Hematopoietic multipotent progenitor cell (in vitro differentiated cells): ENCODE measurements around the gene CDKN2AIPNL. TPM values are rescaled to one million over a fixed set of nuclear protein-coding genes. Genes with fewer than 3 reads are reported as not detected.
"Not testable (repeated sequence)": the region's sequence is repeated elsewhere in the genome, so short reads cannot be mapped to it uniquely, and the experiment has no call there.

Experiments
- DNase-seq, 3 donors: peaks; one replicate each; pipeline ENCODE4 v3.0.0-alpha.2; 2011 to 2015; ENCODE audit warnings: low read depth in 2 of 3, low spot score in 2 of 3
- total RNA-seq: library from RNA; depleted of rRNA; stranded (reverse); fragments of >200 nt; gene quantifications from one replicate; pipeline ENCODE4 v1.2.3, GENCODE V29; 2012

CDKN2AIPNL gene
- total RNA-seq, 1 donor, result 17.8 TPM

DNA sequence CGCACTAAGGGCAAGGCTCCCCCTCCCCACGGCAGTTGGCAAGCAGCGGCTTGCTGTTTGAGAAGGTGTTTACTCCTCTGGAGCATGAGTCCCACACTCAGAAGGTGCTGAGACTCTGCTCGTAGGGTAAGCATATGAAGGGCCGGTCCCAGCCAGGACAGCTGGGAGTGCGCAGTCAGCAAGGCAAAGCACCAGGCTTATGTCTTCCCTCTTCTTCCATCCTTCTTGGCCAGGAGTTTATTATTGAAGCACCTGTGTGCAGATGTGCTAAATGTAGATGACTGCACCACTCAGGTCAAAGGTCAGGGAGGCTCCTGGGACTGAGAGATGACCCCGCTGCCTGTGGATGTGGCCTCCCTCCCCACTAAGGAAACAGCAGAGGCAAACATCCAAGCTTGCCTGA, 27.0 kb upstream of the CDKN2AIPNL start:
- DNase-seq, result no peak

DNA sequence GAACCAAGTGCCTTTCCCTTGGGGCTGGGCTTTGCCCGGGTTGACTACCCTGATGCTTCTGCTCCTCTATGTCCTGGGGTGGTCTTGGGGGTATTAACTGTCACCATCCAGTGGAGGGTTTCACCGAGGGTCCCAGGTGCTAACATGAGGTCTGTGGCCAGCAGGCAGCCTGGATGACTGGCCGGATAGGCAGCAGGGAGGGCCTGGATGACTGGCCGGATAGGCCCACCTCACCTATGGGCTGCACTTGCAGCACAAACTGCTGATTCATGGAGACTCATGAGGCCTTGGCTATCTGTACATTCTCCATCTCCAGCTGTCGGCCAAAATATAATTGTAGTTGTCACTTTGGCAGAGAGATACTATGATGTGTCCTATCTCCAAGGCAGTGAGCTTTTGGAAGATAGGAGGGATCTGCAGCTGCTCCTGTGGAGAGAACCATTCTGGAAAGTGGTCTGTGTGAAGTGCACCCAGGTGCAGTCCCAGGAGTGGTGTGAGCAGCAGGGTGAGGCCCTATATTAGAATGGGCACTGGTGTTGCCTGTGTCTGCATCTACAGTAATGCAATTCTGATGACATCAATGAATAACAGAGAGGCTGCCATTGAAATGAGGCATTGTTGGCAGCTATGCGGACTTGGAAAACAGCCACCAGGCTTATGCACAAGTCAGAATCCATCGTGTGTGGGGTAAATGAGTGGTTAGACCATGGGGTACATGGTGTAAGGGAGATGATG, 26.3 kb upstream of the CDKN2AIPNL start:
- DNase-seq, result no peak

DNA sequence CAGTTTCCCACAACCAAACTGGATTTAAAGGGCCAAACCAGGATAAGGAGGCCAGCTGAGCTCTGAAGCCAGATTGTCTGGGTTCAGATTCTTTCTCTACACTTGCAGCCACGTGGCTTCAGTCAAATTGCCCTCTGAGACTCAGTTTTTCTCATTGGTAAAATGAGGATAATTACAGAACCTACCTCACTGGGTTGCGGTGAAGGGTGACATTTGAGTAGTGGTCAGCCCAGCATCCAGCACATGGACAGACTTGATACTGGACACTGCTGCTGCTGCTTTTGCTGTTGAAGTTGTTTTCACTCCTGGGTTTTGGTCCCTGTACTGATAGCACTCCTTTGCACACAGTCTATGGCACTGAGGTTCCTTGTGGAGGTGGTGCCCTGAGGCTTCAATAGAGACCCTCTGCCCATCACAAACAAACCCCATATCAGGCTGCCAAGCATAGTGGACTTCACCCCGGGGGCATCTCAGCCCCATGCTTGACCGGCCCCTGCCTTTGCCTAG, 25.7 kb upstream of the CDKN2AIPNL start:
- no peak for DNase-seq

DNA sequence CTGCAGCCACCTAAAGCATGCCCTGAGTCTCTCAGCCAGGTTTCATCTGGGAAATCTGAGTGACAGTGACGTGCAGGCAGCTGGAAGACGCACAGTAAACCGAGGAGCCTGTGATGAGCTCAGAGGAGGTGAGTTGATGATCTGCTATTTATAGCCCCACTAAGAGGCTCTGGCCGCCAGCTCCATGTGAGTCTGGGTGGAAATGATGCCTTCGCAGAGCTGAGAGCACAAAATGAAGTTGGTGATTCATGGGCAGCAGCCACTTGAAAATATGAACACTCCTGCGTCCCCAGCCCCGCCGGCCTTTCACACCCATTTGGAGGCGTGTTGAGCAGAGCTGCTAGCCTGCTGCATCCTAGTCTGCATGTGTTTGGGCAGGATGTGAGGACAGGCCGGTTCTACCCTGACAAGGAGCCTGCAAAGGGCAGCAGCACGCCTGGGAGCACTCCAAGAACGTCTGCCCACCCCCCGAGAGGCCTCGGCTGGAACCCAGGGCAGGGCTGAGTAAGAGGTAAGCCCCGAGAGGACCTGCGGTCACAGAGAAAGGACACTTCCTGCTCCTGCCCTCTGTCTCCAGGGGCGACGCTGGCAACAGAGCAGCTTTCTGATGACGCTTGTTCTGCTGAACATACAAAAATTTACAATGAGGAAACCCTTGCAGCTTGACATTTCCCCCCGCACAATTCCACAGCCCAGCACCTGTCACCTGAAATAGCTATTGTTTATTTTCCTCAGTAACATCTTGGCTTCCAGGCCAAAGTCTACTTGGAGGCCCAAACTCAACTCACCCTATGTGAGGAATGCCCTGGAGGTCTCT, 25.1 kb upstream of the CDKN2AIPNL start:
- DNase-seq, result peak in 2 of 3 donors; percentile 91 to 94

DNA sequence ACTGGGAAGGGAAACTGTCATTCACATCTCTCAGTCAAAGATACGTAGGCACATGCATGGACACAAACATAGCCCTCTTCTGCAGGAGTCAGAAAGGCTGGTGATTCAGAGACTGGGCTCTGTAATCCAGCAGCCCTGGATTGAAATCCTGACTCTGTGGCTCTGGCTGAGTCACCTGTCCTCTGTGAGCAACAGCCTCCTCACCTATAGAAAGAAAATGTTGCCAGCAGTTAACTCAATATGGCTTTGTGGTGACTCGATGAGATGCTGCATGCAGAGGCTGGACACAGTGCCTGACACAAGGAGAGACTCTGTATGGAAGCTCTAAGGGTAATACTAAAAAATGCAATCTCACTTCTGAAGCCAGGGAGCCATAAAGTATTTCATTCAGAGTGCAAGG, 23.9 kb upstream of the CDKN2AIPNL start:
- no peak for DNase-seq

DNA sequence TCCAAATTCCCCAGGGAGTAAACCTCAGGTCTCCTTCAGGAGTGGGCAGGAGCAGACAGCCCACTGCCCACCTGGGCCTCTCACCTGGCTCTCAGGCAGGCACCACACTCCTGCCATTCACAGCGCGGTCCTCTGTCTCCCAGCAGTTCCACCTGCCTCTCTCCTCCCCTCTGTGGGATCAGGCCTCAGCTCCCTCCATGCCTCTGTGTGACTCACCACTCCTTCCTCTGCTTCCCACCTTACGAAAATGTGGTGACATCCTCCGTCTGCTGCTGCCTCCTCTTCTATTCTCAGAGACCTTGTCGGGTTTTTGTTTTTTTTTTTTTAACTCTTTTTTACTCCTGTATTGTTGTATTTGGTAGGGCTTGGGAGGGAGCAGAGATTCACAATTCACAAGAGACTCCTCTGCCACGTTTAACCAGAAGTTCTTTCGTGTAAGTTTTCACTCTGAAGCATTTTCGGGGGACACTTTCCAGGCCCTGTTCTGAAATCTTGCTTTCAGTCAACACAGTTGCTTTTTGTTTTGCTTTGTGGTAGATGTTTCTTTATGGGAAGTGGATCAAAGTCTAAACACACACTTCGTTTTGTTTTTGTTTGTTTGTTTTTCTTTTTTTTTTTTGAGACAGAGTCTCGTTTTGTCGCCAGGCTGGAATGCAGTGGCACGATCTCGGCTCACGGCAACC, 21.1 kb upstream of the CDKN2AIPNL start:
- no peak for DNase-seq

DNA sequence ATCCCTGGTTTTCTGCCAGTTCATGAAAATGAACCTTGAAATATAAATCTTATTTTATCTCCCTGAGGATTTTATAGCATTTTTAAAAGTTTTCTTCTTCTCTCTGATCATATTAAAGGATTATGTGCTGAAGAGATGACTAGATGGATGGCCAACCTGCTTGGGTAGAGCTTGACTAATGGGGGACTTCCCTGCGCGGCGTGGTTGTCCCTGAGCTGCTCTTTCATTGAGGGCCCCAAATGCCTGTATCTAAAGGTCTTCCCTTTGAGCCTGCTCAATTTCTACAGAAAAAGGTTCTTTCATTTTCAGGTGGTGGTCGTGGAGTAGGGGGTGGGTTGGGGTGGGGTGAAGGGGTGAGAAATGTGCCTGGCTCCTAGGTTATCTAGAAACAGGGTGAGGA, 20.5 kb upstream of the CDKN2AIPNL start:
- no peak for DNase-seq

DNA sequence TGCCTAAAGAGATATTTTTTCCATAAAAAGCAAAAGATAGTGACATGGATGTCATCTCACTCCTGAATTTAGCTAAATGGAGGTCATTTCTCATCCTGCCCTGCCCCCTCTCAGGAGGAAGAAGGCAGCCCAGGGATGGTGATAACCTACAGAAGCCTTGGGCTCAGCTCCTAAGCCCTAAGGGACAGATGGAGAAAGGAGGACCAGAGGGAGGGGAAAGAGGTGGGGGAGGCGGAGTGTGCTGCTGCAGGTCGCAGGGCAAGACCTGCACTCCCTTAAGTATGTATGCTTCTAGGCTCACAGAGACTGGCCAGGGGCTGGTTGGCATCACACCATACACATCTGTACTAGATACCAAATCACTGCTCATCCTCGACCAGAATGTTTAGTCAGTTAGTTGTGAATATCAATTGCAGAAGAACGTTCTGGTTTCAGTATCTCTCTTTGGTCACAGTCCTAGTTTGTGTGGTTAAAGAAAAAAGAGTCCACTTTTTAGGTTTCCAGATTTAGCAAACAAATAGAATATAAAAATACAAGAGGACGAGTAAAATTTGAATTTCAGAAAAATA, 18.4 kb upstream of the CDKN2AIPNL start:
- no peak for DNase-seq

DNA sequence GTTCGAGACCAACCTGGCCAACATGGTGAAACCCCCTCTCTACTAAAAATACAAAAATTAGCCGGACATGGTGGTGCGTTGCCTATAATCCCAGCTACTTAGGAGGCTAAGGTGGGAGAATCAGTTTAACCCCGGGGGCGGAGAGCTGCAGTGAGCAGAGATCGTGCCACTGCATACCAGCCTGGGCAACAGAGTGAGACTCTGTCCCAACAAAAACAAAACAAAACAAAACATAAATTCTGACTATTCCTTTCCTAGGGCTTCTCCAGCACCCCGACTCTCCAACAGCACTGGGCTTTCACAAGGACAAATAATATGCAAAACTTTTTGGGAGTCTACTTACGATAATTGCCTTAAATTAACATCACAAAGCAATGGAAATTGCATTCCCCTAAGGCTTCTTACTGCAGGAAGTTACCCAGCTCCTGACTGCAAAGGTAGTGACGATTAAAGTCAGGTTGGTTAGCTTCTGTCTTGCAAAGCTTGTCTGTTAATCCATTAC, 15.9 kb upstream of the CDKN2AIPNL start:
- no peak for DNase-seq

DNA sequence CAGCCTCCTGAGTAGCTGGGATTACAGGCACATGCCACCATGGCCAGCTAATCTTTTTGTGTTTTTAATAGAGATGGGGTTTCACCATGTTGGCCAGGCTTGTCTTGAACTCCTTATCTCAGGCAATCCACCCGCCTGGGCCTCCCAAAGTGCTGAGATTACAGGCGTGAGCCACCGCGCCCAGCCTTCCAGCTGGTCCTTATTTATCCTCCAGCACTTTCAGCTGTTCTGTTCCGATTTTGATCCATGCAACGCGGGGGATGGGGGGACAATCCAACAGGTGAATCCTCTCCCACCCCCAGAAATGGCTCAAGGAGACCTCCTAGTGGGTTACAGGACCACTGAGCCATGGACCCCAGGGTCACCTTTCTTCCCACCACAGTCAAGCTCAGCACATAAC, 14.7 kb upstream of the CDKN2AIPNL start:
- no peak for DNase-seq

DNA sequence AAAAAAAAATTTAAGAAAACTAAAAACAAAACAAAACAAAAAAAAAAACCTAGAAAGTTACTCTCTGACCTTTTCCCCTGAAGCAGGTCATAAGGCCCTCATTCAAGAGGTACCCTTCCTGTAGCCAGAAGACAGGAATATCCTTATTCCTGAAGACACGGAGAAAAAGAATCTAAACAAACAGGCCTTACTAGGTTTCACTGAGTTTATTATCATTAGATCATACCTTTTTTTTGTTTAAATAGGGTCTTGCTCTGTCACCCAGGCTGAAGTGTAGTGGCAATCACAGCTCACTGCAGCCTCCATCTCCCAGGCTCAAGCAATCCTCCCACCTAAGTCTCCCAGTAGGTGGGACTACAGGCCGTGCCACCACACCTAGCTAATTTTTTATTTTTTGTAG, 11.7 kb upstream of the CDKN2AIPNL start:
- DNase-seq, result no peak

DNA sequence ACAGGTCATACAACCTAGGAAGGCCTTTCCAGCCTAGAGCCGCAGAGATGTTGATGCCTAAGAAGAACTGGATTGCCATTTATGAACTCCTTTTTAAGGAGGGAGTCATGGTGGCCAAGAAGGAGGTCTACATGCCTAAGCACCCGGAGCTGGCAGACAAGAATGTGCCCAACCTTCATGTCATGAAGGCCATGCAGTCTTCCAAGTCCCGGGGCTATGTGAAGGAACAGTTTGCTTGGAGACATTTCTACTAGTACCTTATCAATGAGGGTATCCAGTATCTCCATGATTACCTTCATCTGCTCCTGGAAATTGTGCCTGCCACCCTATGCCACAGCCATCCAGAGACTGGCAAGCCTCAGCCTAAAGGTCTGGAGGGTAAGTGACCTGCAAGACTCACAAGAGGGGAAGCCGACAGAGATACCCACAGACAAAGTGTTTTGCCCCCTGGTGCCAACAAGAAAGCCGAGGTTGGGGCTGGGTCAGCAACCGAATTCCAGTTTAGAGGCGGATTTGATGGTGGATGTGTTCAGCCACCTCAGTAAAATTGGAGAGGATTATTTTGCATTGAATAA, 11.2 kb upstream of the CDKN2AIPNL start:
- no peak for DNase-seq

DNA sequence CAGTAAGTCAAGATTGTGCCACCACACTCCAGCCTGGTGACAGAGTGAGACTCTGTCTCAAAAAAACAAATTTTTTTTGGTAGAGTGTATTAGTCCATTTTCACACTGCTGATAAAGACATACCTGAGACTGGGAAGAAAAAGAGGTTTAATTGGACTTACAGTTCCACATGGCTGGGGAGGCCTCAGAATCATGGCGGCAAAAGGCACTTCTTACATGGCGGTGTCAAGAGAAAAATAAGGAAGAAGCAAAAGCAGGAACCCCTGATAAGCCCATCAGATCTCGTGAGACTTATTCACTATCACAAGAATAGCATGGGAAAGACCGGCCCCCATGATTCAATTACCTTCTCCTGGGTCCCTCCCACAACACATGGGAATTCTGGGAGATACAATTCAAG, 9.4 kb upstream of the CDKN2AIPNL start:
- DNase-seq, result not testable (repeated sequence)

DNA sequence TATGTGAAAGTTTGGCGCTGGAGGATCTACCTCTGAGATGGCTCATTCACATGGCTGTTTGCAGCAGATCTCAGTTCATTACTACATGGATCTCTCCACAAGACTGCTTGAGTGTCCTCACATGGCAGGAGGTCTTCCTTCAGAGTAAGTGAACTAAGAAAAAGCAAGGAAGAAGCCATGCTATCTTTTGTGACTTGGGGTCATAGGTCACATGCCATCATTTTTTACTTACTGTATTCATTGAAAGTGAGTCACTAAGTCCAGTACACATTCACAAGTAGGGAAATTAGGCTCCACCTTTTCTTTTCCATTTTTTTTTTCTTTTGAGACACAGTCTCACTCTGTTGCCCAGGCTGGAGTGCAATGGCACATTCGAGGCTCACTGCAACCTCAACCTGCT, 8.7 kb upstream of the CDKN2AIPNL start:
- DNase-seq, result no peak

DNA sequence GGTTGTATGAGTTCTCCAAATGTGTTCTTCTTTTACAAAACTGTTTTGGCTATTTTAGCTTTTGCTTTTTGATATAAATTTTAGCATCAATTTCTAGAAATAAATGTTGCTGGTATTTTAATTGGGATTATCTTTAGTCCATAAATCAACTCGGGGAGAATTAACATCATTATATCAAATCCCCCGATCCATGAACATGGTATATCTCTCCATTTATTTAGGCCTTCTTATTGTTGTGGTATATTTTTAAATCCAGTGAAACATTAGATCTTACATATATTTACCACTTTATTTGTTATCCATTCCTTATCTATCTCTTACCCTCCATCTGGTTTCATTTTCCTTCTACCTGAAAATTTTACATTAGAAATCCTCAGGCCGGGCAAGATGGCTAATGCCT, 7.3 kb upstream of the CDKN2AIPNL start:
- no peak for DNase-seq

DNA sequence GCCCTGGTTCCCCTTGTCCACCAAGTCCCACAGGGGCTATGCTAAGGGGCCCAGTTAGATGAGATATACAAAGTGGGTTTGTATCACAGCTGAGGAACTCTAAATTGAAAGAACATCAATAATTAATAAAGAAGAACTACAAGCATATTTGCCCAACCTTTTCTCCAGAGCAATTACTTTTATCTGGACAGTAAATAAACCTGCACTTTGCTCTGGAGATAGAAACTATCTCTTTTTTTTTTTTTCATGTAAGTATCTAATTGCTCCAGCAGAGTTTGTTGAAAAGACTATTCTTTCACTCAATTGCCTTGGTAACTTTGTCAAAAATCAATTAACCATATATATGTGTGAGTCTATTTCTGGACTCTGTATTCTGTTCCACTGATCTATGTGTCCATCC, 6.0 kb upstream of the CDKN2AIPNL start:
- DNase-seq, result no peak

DNA sequence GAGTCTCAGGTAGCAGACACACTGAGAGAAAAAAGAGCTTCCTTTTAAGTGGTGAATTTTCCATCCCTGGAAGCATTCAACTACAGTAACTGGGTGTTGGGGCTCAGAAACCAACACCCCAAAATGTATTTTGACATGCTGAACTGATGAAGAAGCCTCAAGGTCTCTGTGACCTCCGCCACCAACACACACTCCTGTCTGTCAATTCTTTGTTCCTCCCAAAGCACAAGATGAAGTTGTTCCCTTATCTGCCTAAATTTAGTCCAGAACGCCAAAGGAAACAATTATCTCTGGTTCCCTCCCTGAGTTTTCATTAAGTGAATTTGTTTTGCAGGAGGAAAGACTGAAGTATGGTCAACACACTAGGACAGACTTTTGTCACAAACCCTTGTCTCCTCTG, 1.4 kb upstream of the CDKN2AIPNL start:
- no peak for DNase-seq

DNA sequence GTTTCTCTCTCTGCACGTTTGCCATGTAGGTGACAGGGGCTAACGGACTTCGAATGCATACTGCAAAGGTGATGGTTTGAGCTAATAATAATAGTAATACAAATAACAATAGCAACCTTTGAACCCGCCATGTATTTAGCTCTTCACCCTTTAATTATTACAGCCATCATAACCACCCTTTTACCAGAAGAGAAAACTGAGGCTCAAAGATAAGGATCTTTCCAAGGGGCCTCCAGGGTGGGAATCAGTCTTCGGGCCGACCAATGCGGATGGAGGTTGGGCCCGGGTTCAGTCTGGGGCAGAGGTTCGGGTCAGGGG, 494 bp downstream of the CDKN2AIPNL start:
- no peak for DNase-seq

DNA sequence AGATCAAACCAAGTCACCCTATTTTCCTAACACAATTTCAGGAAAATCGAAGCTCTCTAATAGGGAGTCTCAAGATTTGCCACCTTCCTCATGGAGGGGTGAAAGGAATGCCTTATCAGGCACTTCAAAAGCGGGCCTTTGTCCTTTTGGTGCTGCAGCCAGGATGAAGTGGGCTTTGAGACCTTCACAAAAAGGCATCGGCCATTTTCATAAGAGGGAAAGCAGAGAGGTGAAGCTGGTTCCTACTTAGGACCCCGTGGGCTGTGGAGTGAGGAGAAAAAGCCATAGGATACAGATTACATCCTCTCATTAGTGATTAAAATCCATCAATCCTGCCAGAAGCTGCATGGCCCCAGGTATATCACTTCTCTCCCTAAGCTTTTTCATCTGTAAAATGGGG, 859 bp downstream of the CDKN2AIPNL start:
- DNase-seq, result no peak

DNA sequence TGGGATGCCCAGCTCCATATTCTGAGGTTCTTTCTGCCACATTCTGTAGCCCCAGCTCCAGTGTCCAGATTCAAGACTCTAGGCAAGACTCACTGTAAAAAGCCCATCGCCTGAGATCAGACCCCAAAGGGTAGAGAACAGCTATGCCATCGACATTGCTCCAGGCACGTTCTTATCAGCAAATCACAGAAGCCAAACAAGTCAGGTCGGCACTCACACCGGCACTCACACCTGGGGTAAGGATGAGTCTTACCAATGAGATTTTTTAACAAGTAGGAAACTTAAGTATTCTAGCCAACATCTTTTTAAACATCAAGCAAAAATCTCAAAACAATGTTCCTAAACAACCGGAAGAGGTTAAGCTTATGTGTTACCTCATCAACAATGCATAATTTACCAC, 2.4 kb downstream of the CDKN2AIPNL start:
- no peak for DNase-seq

DNA sequence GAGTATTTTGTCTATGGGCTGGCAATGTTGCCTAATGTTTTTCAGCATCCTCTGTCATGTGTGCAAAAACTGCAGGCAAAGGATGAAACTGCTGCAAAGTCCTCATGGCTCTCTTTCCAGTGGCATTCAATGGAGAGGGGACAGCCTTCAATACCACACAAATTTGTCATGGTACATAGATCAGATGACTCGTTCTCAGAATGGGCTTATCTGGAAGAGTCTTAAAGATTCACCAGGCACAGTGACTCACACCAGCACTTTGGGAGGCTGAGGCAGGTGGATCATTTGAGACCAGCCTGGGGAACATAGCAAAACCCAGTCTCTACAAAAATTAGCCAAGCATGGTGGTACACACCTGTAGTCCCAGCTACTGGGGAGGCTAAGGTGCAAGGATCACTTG, 5.3 kb downstream of the CDKN2AIPNL start:
- no peak for DNase-seq
